H54 (cell line): ENCODE results near the gene RBM25.
"Not testable (repeated sequence)": the region's sequence is repeated elsewhere in the genome, so short reads cannot be mapped to it uniquely, and the experiment has no call there.

Experiments used
- DNase-seq: peaks from one replicate; pipeline ENCODE4 v3.0.0; 2011; ENCODE audit warnings: low spot score, mixed read lengths; ENCODE audit not compliant: insufficient read length
- FAIRE-seq: peaks from 3 replicates; lab custom pipeline; 2011; peaks lifted over from hg19 to GRCh38; lab: Jason Lieb, UNC
- POLR2A ChIP-seq: IDR thresholded peaks from 2 replicates; pipeline ENCODE4 v1.6.1; 2011; ENCODE audit warnings: low read depth, mild to moderate bottlenecking, low read length

Gene RBM25

GRCh38 chr14:73058224-73058921 lies at the start of gene RBM25:
Gene RBM25, plus strand, starts transcription at chr14:73058534. Its CDS starts 13,108 bp downstream, at chr14:73071642.
- DNase-seq (peak; percentile 92), FAIRE-seq (peak; percentile 98)
- peak; percentile 97 for TF ChIP-seq POLR2A

GRCh38 chr14:73011189-73011588 lies 47.1 kb upstream of the RBM25 start:
- DNase-seq, FAIRE-seq: not testable (repeated sequence)

- no peak for TF ChIP-seq POLR2A
- DNase-seq (no peak), FAIRE-seq (no peak)
Measured at GRCh38 chr14:73014105-73014504, 44.2 kb upstream of the RBM25 start.

- not testable (repeated sequence) for DNase-seq, FAIRE-seq
Measured at GRCh38 chr14:73015552-73015951, 42.8 kb upstream of the RBM25 start.

- not testable (repeated sequence) for FAIRE-seq, DNase-seq
Measured at GRCh38 chr14:73016011-73016410, 42.3 kb upstream of the RBM25 start.

- TF ChIP-seq POLR2A, result no peak
- FAIRE-seq (no peak), DNase-seq (no peak)
Measured at GRCh38 chr14:73022051-73022450, 36.3 kb upstream of the RBM25 start.

GRCh38 chr14:73025544-73025943 lies 32.8 kb upstream of the RBM25 start:
- no peak for TF ChIP-seq POLR2A
- DNase-seq, result no peak
- no peak for FAIRE-seq

GRCh38 chr14:73026243-73026844 lies 32.0 kb upstream of the RBM25 start:
- DNase-seq (peak; percentile 20), FAIRE-seq (no peak)
- TF ChIP-seq POLR2A, result no peak

- DNase-seq (peak; percentile 94), FAIRE-seq (peak; percentile 98)
- TF ChIP-seq POLR2A, result peak; percentile 88
Measured at GRCh38 chr14:73026845-73027542, 31.3 kb upstream of the RBM25 start, which contains the start of gene ZFYVE1. Gene ZFYVE1, minus strand, starts transcription at chr14:73027106. Its CDS starts 2,598 bp downstream, at chr14:73024508.

GRCh38 chr14:73027546-73027945 lies 30.8 kb upstream of the RBM25 start:
- DNase-seq (no peak), FAIRE-seq (no peak)
- no peak for TF ChIP-seq POLR2A

- no peak for FAIRE-seq
- no peak for TF ChIP-seq POLR2A
- DNase-seq, result no peak
Measured at GRCh38 chr14:73027984-73028383, 30.4 kb upstream of the RBM25 start.

GRCh38 chr14:73036706-73037450 lies 21.5 kb upstream of the RBM25 start:
- FAIRE-seq, result not testable (repeated sequence)

GRCh38 chr14:73047808-73048207 lies 10.5 kb upstream of the RBM25 start:
- TF ChIP-seq POLR2A, result no peak
- DNase-seq, result no peak
- no peak for FAIRE-seq

More at GRCh38 chr14:73036706-73037450, 21.5 kb upstream of the RBM25 start:
- DNase-seq, result not testable (repeated sequence)

GRCh38 chr14:73049428-73049827 lies 8.9 kb upstream of the RBM25 start:
- DNase-seq (no peak), FAIRE-seq (no peak)
- no peak for TF ChIP-seq POLR2A
